Measurements from ENCODE around the gene LRBA. TPM values are rescaled to one million over a fixed set of nuclear protein-coding genes. Genes with fewer than 3 reads are reported as not detected.

LRBA gene
- total RNA-seq, 1 experiment from 2014 or later = 23.0 TPM

DNA sequence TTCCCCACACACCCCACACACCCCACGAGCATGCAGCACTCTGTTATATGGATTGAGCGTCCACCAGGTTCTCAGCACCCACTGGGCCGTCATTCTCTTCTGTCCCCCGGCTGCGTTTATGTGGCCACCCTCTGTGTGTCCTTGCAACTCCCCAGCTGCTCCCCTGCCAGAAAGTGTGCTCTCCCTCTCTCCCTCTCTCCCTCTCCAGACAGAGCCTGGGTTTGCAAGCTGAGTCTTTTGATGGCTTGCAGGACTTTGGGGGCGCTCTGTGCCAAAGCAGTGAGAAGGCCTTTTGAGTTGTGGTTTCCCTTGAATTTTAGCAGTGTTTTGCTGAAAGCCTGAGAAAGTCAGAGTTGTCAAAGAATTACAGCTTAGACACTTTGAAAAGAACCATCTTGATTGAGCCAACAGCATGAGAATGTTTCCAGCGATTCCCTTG lies 763.3 kb downstream of the LRBA start:
- no peak for DNase-seq (ENCODE audit: low read depth)

DNA sequence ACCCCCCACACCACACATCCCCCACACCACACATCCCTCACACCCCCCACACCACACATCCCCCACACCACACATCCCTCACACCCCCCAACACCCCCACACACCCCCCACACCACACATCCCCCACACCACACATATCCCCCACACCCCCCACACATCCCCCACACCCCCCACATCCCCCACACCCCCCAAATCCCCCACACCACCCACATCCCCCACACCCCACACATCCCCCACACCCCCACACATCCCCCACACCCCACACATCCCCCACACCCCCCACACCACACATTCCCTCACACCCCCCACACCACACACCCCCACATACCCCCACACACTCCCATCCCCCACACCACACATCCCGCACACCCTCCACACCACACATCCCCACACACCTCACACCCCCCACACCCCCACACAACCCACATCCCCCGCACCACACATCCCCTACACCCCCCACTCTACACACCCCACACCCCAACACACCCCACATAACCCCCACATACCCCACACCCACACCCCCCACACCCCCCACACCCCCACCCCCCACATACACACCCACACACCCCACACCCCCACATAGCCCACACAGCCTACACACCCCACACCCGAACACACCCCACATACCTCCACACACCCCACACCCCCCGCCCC lies 764.0 kb downstream of the LRBA start:
- no peak for DNase-seq (ENCODE audit: low read depth)

DNA sequence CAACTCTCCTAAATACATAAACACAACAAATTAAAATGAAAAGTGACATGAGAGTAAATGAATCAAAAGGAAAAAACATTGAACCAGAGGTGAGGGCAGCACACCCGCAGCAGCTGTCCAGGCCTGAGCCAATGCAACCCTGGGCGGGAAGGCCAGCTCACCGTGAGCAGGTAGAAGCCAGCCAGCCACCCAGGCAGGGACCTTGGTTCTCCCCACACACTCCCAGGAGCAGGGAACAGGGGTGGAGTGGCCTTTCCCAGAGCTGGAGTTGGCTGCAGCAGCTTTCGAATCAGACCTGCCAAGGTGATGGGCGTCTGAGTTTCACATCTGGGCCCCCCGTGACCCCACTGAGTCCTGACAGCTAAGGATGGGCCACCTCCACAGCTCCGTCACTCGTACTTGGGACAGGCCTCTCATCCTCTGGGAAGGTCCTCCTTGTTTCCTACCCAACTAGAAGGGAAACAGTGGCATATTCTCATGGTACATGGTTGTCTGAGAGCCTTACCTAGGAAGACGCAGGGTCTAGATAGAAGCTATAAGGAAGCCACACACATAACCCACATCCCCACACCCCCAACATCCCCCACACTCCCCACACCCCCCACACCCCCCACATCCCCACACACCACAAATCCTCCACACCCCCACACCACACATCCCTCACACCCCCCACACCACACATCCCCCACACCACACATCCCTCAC lies 764.6 kb downstream of the LRBA start:
- no peak for DNase-seq (ENCODE audit: low read depth)

DNA sequence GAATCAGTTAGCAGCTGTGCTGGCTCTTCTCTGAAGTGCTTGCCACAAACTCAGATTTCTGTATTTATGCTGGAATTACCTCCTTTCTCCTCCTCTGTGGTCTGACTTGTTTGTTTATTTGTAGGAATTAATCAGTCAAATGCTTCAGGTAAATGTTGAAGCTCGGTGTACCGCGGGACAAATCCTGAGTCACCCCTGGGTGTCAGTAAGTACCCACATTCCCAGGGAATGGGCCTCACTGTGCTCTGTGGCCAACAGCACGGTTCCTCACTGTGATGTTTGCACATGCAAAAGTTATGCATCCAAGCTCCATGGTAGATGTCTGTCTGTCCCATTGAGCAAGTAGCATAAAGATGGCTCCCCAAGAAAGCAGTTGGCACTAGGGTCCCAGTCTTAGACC lies 766.9 kb downstream of the LRBA start:
- no peak for DNase-seq (ENCODE audit: low read depth)

DNA sequence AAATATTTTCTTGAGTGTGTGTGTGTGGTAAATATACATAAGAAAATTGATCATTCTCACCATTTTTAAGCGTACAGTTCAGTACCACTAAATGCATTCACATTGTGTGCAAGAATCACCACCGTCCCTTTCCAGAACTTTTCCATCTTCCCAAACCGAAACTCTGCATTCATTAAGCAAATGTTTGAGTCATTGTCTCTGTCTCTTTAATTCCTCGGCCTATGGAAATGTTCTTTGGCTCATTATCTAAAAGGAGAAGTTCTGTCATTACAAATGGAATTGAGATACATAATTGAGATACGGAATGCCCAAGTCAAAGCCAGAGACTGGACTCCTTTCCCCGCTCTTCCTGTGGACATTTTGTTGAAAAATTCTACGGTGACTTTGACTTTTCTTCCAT lies 767.9 kb downstream of the LRBA start:
- DNase-seq (ENCODE audit: low read depth) = no peak

GRCh38 chr4:150244600-150244999 lies 770.5 kb downstream of the LRBA start:
- DNase-seq (ENCODE audit: low read depth) = peak; percentile 31

- DNase-seq (ENCODE audit: low read depth) = no peak
Measured at GRCh38 chr4:150243932-150244331, 771.2 kb downstream of the LRBA start.

GRCh38 chr4:150242820-150243458 lies 772.1 kb downstream of the LRBA start:
- DNase-seq (ENCODE audit: low read depth) = peak; percentile 55

- DNase-seq (ENCODE audit: low read depth) = no peak
Measured at GRCh38 chr4:150240011-150240410, 775.1 kb downstream of the LRBA start.

- DNase-seq (ENCODE audit: low read depth) = no peak
Measured at GRCh38 chr4:150238591-150238990, 776.5 kb downstream of the LRBA start.

GRCh38 chr4:150237110-150237872 lies 777.8 kb downstream of the LRBA start:
- DNase-seq (ENCODE audit: low read depth) = peak; percentile 88

DNA sequence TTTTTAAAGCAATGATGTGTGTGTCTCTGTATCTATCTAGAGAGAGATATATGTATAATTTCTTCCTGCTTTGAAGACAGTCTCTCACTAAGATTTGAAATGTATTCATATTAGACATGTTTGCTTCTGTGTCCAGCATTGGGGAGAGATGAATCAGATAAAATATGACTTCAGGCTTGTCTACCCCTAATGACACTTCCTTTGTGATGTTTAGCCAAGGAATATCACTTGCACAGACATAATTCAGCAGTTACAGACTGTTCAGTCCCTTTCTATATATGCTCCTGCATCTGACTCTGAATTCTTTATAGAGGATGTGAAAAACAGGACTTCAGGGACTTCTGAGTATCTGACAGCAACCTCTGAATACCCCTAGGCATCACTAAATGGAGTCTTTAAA lies 778.5 kb downstream of the LRBA start:
- DNase-seq (ENCODE audit: low read depth) = peak; percentile 30

DNA sequence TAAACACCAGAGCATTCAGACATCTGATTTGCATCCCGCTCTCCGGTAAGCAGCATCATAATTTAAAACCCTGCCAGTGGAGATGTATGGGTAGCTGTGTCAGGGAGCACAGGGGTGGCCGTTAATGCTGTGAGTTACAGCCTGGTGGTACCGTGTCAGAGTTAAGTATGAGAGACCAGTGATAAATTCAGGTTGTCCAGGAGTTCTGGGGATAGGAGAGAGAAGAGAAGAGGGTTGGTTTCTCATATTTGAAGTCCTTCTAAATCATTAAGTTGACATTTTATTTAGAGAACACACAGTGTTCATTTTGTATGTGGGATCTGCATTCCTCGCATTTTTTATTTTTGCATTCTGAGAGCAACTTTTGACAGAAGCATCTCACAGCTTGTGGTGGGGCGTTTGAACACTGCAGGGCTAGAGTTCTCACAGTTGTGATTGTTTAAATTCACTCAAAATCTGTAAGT lies 779.2 kb downstream of the LRBA start:
- no peak for DNase-seq (ENCODE audit: low read depth)

DNA sequence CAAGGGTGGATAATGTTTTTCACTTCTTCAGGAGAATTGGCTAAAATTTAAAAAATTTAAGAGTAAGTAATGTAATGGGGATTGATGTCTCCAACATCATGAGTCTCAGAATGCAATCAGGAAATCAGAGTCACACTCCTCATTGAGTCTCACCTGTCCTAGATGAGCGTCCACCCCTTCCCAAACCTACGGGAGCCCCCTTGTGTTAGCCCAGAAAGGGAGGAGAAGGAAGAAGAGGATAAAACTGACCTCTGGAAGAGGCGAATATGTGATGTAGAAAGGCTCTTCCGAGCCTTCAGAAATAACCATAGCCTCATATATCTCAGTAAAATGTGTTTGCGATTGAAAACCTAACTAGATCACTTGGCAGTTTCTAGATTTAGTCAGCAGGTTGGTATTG lies 779.8 kb downstream of the LRBA start:
- DNase-seq (ENCODE audit: low read depth) = no peak

DNA sequence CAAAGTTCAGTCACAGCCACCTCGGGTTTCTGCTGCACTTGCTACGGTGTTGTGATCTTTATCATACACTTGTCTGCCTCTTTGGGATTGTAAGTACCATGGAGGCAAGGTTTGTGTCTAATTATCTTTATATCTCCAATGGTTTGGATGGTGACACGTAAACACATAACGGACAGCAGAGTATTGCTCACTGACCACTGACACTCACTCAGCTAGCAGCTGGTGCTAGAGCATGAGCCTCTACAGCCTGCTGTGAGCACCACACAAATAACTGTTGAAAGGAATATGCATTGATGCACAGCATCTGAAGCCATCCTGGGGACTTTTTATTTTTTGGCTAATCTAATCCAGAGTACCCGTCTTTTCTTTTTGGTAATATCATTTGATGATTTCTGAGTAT lies 780.8 kb downstream of the LRBA start:
- DNase-seq (ENCODE audit: low read depth) = no peak

DNA sequence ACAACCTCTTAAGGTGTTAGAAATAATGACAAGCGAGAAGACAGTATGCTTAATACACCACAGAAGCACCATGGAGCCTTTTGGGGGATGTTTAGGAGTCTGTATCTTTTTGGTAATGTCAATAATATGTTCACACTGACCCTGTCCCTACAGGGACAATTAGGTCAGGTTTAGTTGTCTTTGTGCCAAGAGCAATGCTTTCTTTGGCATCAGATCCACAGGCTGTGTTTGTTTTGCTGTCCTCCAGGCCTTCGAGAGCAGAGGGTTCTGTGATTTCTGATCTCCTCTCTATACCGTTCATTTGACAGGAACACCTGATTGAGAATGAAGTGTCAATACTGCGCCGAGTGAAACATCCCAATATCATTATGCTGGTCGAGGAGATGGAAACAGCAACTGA lies 783.1 kb downstream of the LRBA start:
- DNase-seq (ENCODE audit: low read depth) = no peak

DNA sequence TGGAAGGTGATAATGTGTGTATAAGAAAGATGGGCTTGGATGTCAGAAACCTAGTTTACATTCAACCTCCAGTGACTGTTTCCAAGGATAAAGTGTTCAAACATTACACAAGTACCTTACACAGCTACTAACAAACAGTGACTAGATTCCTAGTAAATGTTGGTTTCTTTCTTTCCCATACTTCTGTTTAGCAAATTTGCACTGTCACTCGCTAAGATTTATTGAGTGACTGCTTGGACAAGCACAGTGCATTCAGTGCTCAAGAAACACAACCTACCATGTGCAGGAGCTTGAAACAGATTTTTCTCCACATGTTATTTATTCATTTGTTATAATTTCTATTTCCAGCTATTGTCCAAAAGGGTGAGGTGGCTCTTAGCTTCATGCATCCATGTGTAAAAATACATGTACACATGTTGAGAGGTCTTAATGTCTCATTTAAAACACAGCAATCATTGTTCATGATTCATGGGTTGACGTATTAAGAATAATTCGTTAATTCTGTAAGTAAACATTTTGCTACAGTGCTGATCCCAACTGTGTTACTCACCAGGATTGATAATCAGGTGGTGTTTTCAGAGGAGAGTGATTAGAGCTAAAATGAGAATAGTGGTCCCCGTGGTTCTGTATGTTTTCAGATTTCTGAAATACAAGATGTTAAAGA lies 783.8 kb downstream of the LRBA start:
- no peak for DNase-seq (ENCODE audit: low read depth)

DNA sequence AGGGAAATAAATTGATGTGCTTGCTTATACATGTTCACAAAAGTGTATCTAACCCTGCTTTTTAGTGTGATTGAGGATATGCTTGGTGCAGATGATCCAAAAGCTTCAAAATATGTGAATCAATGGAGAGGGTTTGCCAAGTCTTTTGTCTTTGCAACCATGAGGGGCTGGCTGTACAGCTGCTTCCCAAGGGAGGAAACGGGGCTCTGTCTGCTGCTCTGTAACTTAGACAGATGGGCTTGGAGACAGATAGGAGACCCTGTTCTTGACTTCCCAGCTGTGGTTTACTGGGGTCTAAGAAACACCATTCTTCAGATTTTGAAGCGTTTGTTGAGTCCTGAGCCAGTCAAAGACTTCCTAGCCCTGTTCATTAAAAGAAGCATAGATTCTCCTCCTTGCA lies 784.5 kb downstream of the LRBA start:
- no peak for DNase-seq (ENCODE audit: low read depth)

DNA sequence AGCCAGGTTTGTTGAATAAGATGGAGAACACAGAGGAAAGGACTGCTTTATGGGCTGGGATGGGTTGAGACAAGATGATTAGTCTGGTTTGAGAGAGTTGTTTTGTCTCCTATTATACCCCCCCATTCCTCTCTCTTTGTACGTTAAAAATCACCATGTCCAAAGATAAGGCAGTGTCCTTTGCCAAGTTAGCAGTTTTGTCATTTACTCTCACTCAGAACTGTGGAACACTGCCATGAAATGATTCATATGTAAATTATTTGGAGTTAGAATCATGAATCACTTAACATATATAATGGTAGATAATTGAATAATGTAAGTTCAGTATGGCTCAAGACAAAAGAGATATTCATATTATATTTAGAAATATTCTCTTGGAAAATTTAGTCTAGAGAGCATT lies 785.6 kb downstream of the LRBA start:
- DNase-seq (ENCODE audit: low read depth) = peak; percentile 69

GRCh38 chr4:150224896-150225591 lies 790.0 kb downstream of the LRBA start:
- peak; percentile 80 for DNase-seq (ENCODE audit: low read depth)

DNA sequence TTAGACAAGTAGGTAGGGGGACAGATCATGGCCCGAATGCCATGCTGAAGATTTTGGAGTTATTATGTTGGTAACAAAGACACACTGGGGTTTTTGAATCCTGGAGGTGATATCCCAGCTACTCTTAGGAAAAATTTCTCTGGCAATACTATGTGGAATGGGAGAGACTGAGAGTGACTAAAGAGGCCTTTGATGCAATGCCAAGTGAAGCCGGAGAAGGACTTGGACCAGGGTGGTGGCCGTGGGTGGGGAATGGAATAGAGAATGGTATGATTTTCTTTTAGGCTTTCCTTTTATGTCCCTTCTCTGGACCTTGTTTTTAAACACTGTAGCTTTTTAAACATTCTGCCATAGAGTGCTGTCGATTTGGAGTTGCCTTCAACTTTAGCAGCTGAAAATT lies 795.2 kb downstream of the LRBA start:
- no peak for DNase-seq (ENCODE audit: low read depth)
